GM12878 (cell line): ENCODE measurements around the gene COL23A1. TPM values are rescaled to one million over a fixed set of nuclear protein-coding genes. Genes with fewer than 3 reads are reported as not detected.

ENCODE experiments used
- ATAC-seq: fragments of 200-7000 bp; cut with Tn5 transposase; 3 replicates; pipeline ENCODE4 v1.9.1; 2020; ENCODE audit warnings: mild to moderate bottlenecking, moderate library complexity
- BruUV-seq: library from RNA; stranded (reverse); fragments of 400-500 nt; replicated peaks from 2 replicates; lab custom pipeline; 2021; lab: Mats Ljungman, UMichigan
- CTCF ChIA-PET: fragments of 300-600 bp; sonication (Branson Sonifier 250); formaldehyde crosslinking; extraction: SDS; loops from one replicate; lab custom pipeline; 2021; ENCODE audit warnings: inconsistent platforms; lab: Yijun Ruan, JAX
- POLR2A ChIA-PET: fragments of 350-600 bp; formaldehyde crosslinking; extraction: SDS; loops from one replicate; lab custom pipeline; 2021; ENCODE audit warnings: inconsistent platforms; lab: Charles Lee
- RAD21 ChIA-PET: fragments of 300-600 bp; sonication (Branson Sonifier 250); formaldehyde crosslinking; loops from one replicate; lab custom pipeline; 2023; ENCODE audit warnings: antibody characterized with exemption; ENCODE audit not compliant: unreplicated experiment; lab: Charles Lee
- SMC1A ChIA-PET: fragments of 300-600 bp; sonication (Branson Sonifier 250); formaldehyde crosslinking; loops from one replicate; lab custom pipeline; 2023; ENCODE audit not compliant: unreplicated experiment, uncharacterized antibody; lab: Charles Lee
- DNase-seq: peaks from one replicate; pipeline ENCODE4 v3.0.0-alpha.2; 2011; ENCODE audit warnings: low read depth, low spot score
- FAIRE-seq: peaks from 3 replicates; lab custom pipeline; 2011; peaks lifted over from hg19 to GRCh38; lab: Jason Lieb, UNC
- H2AFZ ChIP-seq: 2 replicates; pipeline ENCODE4 v1.6.0; 2011; ENCODE audit warnings: low read depth, low read length, control low read depth; ENCODE audit not compliant: control insufficient read depth
- H3K27ac ChIP-seq: 2 replicates; pipeline ENCODE4 v1.5.1; 2011; ENCODE audit warnings: control low read depth; ENCODE audit not compliant: control insufficient read depth, insufficient read depth
- H3K27me3 ChIP-seq, 2 experiments: replicated peaks in 1 of 2; 2 replicates each; pipeline versions ENCODE4 v1.6.0 to v1.6.1; 2011; ENCODE audit warnings: low read length in 1 of 2; ENCODE audit not compliant: control insufficient read depth in 2 of 2, insufficient read depth in 2 of 2
- H3K36me3 ChIP-seq, 2 experiments: 2 replicates each; pipeline ENCODE4 v1.5.1; 2011; ENCODE audit warnings: low read length in 1 of 2; ENCODE audit not compliant: control insufficient read depth in 2 of 2, insufficient read depth in 2 of 2
- H3K4me1 ChIP-seq: 2 replicates; pipeline ENCODE4 v1.6.1; 2011; ENCODE audit warnings: mild to moderate bottlenecking, low read length, moderate library complexity, mixed read lengths; ENCODE audit not compliant: control insufficient read depth, insufficient read depth
- H3K4me2 ChIP-seq: 2 replicates; pipeline ENCODE4 v1.6.0; 2011; ENCODE audit warnings: control low read depth; ENCODE audit not compliant: control insufficient read depth, insufficient read depth
- H3K4me3 ChIP-seq: fragments of 200-600 bp; sonication (generic); 2 replicates; pipeline ENCODE4 v1.5.1; 2016
- H3K79me2 ChIP-seq: 2 replicates; pipeline ENCODE4 v1.6.0; 2011; ENCODE audit warnings: low read length; ENCODE audit not compliant: control insufficient read depth, insufficient read depth
- H3K9ac ChIP-seq: 2 replicates; pipeline ENCODE4 v1.8.0; 2011; ENCODE audit warnings: low read length, control low read depth, mixed read lengths; ENCODE audit not compliant: control insufficient read depth, insufficient read depth
- H3K9me3 ChIP-seq: replicated peaks from 3 replicates; pipeline ENCODE4 v1.5.1; 2011; ENCODE audit warnings: mild to moderate bottlenecking, low read length; ENCODE audit not compliant: control insufficient read depth, insufficient read depth
- H4K20me1 ChIP-seq: 2 replicates; pipeline ENCODE4 v1.6.0; 2011; ENCODE audit not compliant: control insufficient read depth, insufficient read depth
- ATF2 ChIP-seq: IDR thresholded peaks from 2 replicates; pipeline ENCODE4 v1.6.1; 2012; ENCODE audit warnings: low read length, inconsistent platforms
- BACH1 ChIP-seq: fragments of 450-650 bp; IDR thresholded peaks from 2 replicates; pipeline ENCODE4 v1.6.1; 2017; ENCODE audit warnings: mild to moderate bottlenecking, borderline replicate concordance
- BCL11A ChIP-seq: IDR thresholded peaks from 2 replicates; pipeline ENCODE4 v1.6.1; 2011; ENCODE audit warnings: low read depth, low read length
- CBX3 ChIP-seq: fragments of 200-600 bp; sonication (generic); IDR thresholded peaks from 2 replicates; pipeline ENCODE4 v1.6.1; 2016; ENCODE audit warnings: low read depth, borderline replicate concordance
- CREM ChIP-seq: IDR thresholded peaks from 2 replicates; pipeline ENCODE4 v1.6.1; 2014; ENCODE audit warnings: antibody characterized with exemption, low read depth
- IRF3 ChIP-seq: fragments of 450-650 bp; IDR thresholded peaks from 2 replicates; pipeline ENCODE4 v1.6.1; 2014; ENCODE audit warnings: mild to moderate bottlenecking
- MEF2A ChIP-seq: IDR thresholded peaks from 2 replicates; pipeline ENCODE4 v1.6.1; 2011; ENCODE audit warnings: low read depth, mild to moderate bottlenecking, low read length, moderate library complexity; ENCODE audit not compliant: insufficient read depth
- MYB ChIP-seq: fragments of 150-350 bp; IDR thresholded peaks from 2 replicates; pipeline ENCODE4 v1.6.1; 2014; ENCODE audit warnings: mild to moderate bottlenecking, low read depth, low read length, borderline replicate concordance
- NFIC ChIP-seq: IDR thresholded peaks from 2 replicates; pipeline ENCODE4 v1.6.1; 2012; ENCODE audit warnings: low read depth, mild to moderate bottlenecking, inconsistent platforms, low read length, moderate library complexity
- POLR2A ChIP-seq: IDR thresholded peaks from 2 replicates; pipeline ENCODE4 v1.6.1; 2011; ENCODE audit warnings: low read depth, mild to moderate bottlenecking, low read length
- SP1 ChIP-seq: IDR thresholded peaks from one replicate; pipeline ENCODE4 v1.6.1; 2011; ENCODE audit warnings: low read depth, low read length
- ZNF207 ChIP-seq: fragments of 450-650 bp; IDR thresholded peaks from 2 replicates; pipeline ENCODE4 v1.6.1; 2014; ENCODE audit warnings: antibody characterized with exemption, mild to moderate bottlenecking, borderline replicate concordance
- ZNF687 ChIP-seq: fragments of 450-650 bp; IDR thresholded peaks from 2 replicates; pipeline ENCODE4 v1.6.1; 2017; ENCODE audit warnings: mild to moderate bottlenecking, moderate library complexity
- whole genome bisulfite sequencing: methylation state at CpG from one replicate; pipeline ENCODE4 v1.1.6; 2016; ENCODE audit warnings: low lambda C conversion rate; ENCODE audit not compliant: insufficient replicate concordance, insufficient coverage; ENCODE audit errors: missing lambda C conversion rate; 5-methylcytosine and 5-hydroxymethylcytosine counted together
- in situ Hi-C: fragments of 300-500 bp; cut with MboI; formaldehyde crosslinking; loops from 9 replicates; pipeline ENCODE4 v1.14.3; 2018; ENCODE audit warnings: mixed read lengths
- intact Hi-C: fragments of 100-400 bp; cut with micrococcal nuclease; formaldehyde crosslinking; loops from one replicate; pipeline ENCODE4 v1.14.2; 2022; ENCODE audit not compliant: unreplicated experiment
- polyA plus RNA-seq, 11 experiments: library from polyadenylated mRNA; depleted of rRNA in 4 of 11; unstranded in 6 of 11; stranded (reverse) in 5 of 11; fragments of >200 nt; fragmentation: Nextera tagmentation in 4 of 11; fragmentation: Illumina TruSeq in 1 of 11; extraction: Ambion mirVana in 4 of 11; extraction: Trizol in 1 of 11; gene quantifications; 1 replicate in 1 of 11; 2 replicates in 10 of 11; pipeline versions ENCODE4 v1.2.1 to v1.2.3, GENCODE V29; 2011 to 2016; ENCODE audit warnings: inconsistent platforms in 2 of 11, missing spikeins in 2 of 11, low read depth in 1 of 11
- total RNA-seq, 4 experiments: library from RNA; depleted of rRNA in 3 of 4; stranded (reverse); fragments of >200 nt in 3 of 4; fragmentation: Illumina TruSeq in 1 of 4; extraction: Trizol in 1 of 4; gene quantifications; 2 replicates each; pipeline versions ENCODE4 v1.2.1 to v1.2.3, GENCODE V29; 2013 to 2021
- TF ChIP-seq, protein P1 (sequence below): fragments of 450-650 bp; formaldehyde crosslinking; IDR thresholded peaks from 2 replicates; pipeline ENCODE4 v1.4.0; 2022; ENCODE audit warnings: mild to moderate bottlenecking, moderate library complexity
- TF ChIP-seq, protein P2 (sequence below): fragments of 450-650 bp; IDR thresholded peaks from 2 replicates; pipeline ENCODE4 v1.6.1; 2016; ENCODE audit warnings: mild to moderate bottlenecking

Gene COL23A1
- total and polyA plus RNA-seq, 10 of the 15 experiments (the other 5 are each of a cell fraction or from before 2014, with no cell fraction given): 0.03 to 0.83 (median 0.09) TPM; not detected in 5

DNA sequence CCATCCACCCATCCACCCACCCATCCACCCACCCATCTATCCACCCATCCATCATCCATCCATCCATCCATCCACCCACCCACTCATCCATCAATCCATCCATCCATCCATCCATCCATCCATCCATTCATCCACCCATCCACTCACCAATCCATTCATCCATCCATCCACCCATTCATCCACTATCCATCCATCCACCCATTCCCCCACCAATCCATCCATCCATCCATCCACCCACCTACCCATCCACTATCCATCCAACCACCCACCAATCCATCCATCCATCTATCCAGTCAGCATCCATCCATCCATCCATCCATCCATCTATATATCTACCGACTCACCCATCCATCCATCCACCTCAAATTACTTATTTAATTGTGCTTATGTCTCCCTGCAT is 320.7 kb downstream of the COL23A1 start:
- WGBS: 59% methylated on average over 1 of the region's 1 CpG
- H3K4me2 ChIP-seq: no peak overlapping the region
- no peaks in the 10 kb centered on the region for H3K9me3 ChIP-seq
- intact Hi-C loops: no loop called here
- BruUV-seq: no TSS peak
- no peak overlapping the region for H3K9ac ChIP-seq
- ChIA-PET SMC1A (no interaction called here), POLR2A (no interaction called here), RAD21 (no interaction called here), CTCF (interaction anchor here (0.7 kb wide), 1 partner anchor 281 kb away, joined by 3 read pairs; no protein-coding TSS in a partner anchor)
- FAIRE-seq: no peak
- H4K20me1 ChIP-seq: no peaks in the 10 kb centered on the region
- ATAC-seq: no peak
- no peak overlapping the region for H2AFZ ChIP-seq
- no peaks in the 10 kb centered on the region for H3K4me1 ChIP-seq
- in situ Hi-C loops: no loop called here
- no peaks in the 10 kb centered on the region for H3K36me3 ChIP-seq
- H3K27ac ChIP-seq: no peak overlapping the region
- no peak overlapping the region for H3K4me3 ChIP-seq
- no peaks in the 10 kb centered on the region; a peak in 1 of 4 replicates for H3K27me3 ChIP-seq
- H3K79me2 ChIP-seq: no peaks in the 10 kb centered on the region
- DNase-seq: no peak
- TF ChIP-seq, protein P1, sequence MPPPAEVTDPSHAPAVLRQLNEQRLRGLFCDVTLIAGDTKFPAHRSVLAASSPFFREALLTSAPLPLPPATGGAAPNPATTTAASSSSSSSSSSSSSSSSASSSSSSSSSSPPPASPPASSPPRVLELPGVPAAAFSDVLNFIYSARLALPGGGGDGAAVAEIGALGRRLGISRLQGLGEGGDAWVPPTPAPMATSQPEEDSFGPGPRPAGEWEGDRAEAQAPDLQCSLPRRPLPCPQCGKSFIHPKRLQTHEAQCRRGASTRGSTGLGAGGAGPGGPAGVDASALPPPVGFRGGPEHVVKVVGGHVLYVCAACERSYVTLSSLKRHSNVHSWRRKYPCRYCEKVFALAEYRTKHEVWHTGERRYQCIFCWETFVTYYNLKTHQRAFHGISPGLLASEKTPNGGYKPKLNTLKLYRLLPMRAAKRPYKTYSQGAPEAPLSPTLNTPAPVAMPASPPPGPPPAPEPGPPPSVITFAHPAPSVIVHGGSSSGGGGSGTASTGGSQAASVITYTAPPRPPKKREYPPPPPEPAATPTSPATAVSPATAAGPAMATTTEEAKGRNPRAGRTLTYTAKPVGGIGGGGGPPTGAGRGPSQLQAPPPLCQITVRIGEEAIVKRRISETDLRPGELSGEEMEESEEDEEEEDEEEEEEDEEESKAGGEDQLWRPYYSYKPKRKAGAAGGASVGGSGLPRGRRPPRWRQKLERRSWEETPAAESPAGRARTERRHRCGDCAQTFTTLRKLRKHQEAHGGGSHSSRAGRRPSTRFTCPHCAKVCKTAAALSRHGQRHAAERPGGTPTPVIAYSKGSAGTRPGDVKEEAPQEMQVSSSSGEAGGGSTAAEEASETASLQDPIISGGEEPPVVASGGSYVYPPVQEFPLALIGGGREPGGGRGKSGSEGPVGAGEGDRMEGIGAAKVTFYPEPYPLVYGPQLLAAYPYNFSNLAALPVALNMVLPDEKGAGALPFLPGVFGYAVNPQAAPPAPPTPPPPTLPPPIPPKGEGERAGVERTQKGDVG: no peak
- TF ChIP-seq, protein P2, sequence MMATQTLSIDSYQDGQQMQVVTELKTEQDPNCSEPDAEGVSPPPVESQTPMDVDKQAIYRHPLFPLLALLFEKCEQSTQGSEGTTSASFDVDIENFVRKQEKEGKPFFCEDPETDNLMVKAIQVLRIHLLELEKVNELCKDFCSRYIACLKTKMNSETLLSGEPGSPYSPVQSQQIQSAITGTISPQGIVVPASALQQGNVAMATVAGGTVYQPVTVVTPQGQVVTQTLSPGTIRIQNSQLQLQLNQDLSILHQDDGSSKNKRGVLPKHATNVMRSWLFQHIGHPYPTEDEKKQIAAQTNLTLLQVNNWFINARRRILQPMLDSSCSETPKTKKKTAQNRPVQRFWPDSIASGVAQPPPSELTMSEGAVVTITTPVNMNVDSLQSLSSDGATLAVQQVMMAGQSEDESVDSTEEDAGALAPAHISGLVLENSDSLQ: no peak
- TF ChIP-seq MEF2A (no peak), CREM (no peak), ATF2 (no peak), CBX3 (no peak), SP1 (no peak), ZNF207 (no peak), NFIC (no peak), ZNF687 (no peak), BACH1 (no peak), BCL11A (no peak), IRF3 (no peak), POLR2A (no peak), MYB (no peak)
